Pons (tissue), 1 donor: ENCODE measurements around the gene TAF4.
"Not testable (repeated sequence)": the region's sequence is repeated elsewhere in the genome, so short reads cannot be mapped to it uniquely, and the experiment has no call there.

ENCODE experiments used
- DNase-seq: peaks from one replicate; pipeline ENCODE4 v3.0.0-alpha.2; 2016; ENCODE audit warnings: low spot score

The TAF4 gene

DNA sequence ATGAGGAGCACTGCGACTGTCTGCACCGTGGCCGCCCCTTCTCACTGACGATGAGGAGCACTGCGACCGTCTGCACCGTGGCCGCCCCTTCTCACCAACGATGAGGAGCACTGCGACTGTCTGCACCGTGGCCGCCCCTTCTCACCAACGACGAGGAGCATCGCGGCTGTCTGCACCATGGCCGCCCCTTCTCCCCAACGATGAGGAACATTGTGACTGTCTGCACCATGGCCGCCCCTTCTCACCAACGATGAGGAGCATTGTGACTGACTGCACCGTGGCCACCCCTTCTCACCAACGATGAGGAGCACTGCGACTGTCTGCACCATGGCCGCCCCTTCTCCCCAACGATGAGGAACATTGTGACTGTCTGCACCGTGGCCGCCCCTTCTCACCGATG is 117.6 kb downstream of the TAF4 start:
- not testable (repeated sequence) for DNase-seq

GRCh38 chr20:61945495-61945894 is 120.2 kb downstream of the TAF4 start:
- DNase-seq, result not testable (repeated sequence)

DNA sequence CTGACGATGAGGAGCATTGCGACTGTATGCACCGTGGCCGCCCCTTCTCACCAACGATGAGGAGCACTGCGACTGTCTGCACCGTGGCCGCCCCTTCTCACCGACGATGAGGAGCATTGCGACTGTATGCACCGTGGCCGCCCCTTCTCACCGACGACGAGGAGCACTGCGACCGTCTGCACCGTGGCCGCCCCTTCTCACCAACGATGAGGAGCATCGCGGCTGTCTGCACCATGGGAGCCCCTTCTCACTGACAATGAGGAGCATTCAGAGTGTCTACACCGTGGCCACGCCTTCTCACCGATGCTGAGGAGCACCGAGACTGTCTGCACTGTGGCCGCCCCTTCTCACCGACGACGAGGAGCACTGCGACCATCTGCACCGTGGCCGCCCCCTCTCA is 120.7 kb downstream of the TAF4 start:
- not testable (repeated sequence) for DNase-seq

DNA sequence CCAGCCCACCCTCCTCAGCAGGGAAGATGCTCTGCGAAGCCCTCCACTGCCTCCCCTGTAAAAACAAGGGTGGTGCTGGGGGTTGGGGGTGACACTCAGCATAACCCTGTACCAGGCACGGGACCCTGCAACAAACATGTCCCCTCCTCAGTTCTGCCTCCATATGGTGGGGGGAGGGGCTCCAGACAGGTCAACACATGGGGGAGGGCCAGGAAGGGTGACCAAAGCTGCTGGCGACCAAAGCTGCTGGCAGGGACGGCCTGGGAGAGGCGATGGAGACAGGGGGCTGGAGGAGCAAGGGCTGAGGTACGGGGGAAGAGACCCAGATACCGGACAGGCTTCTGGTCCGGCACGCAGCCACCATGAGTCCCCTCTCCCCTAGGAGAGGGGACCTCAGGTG is 123.2 kb downstream of the TAF4 start:
- DNase-seq, result no peak

DNA sequence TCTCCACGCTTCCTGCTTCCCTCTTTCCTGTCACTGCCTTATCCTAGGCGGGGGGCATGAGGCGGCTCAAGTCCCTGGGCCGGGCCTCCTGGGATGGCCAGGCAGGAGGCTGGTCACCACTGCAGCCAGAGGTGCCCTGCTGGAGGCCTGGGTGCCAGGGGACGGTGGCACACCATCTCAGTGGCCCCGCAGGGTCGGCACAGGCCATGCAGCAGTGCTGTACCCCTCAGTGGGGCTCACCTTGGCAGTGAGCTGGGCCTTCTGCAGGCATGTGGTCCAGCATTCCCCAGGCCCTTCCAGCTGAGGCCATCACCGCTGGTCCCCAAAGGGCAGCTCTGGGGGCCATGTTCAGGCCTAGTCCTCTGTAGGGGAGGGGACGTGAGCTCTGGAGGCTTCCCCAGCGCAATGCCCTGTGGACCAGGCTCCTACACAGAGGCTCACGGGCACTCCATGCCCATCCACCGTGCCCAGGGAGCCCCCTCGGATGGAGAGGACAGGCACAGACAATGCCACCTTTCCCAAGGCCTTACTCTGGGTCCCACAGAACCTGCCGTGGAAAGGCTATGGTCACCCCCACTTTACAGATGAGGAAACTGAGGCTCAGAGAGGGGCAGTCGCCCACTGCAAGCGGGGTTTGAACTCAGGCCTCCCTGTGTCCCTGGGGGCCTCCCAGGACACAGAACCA is 123.8 kb downstream of the TAF4 start:
- DNase-seq, result no peak

DNA sequence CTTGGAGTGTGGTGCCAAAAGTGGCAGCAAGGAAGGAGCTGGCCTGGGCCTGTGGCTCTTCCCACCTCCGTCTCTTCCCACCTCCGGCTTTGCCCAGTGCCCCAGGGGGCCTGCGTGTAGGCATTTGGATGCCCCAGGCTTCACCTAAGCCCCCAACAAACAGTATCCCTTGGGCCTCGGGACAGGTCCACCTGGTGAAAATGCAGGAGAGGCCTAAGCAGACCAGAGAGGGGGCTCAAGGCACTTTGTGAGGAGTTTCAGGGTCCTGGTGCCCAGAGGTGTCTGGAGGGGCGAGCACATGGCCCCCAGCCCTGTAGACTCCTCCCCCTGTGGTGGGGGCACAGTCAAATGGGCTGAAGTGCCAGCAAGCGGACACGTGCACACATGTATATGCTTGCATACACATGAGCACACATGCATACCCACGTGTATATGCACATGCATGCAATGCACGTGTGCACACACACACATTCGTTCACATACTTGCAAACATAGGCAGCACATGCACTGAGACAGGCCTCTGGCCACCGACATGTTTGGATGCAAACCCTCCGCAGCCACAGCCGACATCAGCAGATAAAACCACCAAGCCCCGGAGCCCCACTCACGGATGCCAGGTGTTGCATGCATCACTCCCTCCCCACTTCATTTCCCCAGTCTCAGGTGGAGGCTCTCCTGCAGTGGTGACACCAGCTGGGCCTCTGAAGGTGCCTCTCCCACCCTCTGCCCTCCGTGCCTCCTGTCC is 124.5 kb downstream of the TAF4 start:
- DNase-seq, result no peak

- DNase-seq, result no peak
Observed at GRCh38 chr20:61940491-61940890, 125.2 kb downstream of the TAF4 start.

DNA sequence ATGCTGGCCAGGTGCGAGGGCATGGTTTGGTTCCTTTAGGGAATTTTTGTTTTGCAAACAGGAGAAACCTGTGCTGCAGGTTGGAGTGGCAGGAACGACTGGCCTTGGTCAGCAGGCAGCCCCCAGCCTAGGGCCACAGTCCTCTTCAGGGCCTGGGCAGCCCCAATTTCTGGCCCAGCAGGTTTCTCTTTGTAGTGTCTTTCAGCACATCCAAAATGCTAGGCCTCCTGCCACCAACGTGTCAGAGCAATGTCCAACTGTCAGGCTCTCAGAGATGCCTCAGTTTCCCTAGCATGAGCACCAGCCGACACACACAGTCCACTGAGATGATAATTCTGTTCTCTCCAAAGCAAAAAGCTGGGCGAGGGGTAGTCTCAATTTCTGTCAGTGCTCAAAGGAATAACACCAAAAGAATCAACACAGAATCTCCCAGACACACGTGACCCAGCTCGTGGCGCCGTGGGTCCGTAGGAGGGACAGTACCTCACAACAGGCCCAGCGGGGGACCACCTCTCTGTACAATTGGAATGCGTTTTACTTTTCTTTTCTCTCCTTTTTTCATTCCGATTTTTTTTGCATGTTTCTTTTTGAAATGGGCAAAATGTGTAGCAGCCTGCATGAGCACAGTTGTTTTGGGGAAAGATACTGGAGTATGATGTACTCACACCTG is 125.9 kb downstream of the TAF4 start:
- DNase-seq, result no peak

DNA sequence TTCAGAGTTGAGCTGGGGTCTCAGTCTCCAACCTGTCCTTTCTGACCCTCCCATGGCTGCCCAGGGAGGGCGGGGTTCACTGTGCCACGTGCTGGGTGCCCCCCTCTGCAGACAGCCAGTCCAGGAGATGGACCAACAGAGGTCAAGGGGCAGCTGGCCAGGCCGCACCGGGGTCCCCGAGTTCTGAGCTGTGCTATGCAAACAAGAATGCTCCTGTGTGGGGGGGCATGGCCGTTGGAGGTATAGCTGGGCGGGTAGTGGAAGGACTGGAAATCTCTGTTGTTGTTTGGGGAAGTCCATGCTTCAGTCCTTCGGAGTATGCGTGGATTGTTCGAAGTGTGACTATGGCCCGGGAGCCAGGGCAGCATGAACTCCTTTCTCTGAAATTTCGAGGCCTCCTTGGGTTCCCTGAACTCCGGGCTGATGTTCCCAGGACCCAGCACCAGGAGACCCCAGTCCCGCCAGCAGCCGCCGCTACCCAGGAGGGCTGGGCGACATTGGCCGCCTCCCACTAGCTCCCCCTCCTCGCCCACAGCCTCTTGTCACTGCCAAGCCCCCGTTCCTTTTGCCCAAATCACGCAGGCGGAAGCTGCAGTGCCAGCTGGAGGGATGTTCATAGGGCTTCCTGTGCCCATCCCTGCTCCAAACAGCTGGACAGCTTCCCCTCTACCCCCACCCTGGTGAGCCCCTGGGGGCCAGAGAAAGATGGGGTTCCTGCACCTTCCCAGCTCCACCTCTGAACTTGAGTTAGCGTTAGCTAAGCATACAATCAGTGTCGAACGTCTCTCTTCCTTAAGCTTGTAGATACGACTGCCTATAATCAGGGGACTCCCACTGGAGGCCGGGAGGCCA is 126.6 kb downstream of the TAF4 start:
- DNase-seq, result no peak

DNA sequence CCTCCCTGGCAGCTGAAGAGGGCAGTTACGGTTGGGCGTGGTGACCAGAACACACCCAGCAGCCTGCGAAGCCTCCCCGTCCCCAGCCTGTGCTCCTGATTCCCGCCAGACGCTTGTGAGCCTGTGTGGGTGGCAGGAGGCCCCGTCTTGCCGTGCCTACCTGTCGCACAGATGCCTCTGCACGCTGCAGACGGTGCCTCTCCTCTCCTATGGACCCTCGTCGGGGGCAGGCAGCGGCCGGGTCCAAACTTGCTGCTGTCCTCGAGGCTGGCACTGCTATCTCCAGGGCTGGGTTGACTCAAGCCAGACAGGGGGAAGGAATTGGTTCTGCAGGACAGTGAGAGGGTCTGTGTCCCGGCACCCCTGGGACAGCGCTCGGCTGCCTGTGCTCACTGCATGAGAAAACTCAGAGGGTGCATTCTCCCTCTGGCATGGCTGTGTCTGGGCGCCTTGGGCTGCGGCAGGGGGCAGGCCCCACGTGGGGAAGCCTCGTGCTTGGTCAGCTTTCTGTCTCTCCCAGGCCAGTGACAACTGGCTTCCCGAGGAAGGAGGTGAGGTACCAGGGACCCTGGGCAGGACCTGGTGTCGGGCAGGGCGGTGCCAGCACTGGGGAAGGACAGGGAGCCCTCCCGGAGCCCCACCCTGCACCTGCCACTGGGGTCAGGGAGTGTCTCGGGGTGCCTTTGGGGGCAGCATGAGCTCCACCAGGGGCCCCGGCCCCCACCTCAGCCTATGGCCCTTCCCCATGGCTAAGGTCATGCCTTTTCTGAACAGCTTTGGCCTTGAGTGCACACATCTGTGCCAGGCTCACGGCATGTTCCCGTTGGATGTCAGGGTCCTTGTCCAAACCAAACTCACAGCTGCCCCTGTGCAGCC is 127.5 kb downstream of the TAF4 start:
- no peak for DNase-seq

DNA sequence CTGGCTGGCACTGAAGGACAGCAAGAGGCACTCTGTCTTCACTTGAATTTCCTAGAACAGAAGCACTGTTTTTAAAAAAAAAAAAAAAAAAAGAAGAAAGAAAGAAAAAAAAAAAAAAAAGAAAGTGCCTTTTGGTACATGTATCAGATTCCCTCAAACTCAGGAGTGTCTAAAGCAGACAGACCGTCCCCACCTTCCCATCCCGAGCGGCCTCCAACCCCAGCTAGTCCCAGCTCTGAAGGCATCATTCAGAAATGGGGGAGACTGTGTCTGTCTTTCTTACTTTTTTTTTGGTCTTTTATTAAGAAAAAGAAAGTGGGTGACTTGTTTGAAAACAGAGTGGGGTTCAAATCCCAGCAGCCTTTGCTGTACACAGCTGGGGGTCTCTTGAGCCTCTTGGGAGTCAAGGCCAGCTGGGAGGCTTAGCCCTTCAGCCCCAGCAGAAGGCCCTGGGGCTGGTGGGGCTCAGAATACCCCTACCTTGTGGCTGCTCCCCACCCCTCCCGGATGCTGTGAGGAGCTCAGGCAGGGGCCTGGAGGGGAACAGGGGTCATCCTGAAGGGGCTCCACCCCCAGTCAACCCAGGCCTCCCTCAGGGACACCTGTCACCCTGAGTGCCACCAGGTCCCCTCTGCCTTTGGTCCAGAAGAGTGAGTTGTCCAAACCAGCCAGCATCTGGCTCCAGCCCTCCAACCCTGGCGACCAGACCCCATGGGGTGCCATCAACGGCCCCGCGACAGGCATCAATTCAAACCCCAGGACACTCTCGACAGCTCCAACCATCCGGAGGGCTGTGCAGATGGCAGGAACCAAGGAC is 128.3 kb downstream of the TAF4 start:
- DNase-seq, result no peak

GRCh38 chr20:61936701-61937131 is 129.0 kb downstream of the TAF4 start:
- DNase-seq, result no peak

DNA sequence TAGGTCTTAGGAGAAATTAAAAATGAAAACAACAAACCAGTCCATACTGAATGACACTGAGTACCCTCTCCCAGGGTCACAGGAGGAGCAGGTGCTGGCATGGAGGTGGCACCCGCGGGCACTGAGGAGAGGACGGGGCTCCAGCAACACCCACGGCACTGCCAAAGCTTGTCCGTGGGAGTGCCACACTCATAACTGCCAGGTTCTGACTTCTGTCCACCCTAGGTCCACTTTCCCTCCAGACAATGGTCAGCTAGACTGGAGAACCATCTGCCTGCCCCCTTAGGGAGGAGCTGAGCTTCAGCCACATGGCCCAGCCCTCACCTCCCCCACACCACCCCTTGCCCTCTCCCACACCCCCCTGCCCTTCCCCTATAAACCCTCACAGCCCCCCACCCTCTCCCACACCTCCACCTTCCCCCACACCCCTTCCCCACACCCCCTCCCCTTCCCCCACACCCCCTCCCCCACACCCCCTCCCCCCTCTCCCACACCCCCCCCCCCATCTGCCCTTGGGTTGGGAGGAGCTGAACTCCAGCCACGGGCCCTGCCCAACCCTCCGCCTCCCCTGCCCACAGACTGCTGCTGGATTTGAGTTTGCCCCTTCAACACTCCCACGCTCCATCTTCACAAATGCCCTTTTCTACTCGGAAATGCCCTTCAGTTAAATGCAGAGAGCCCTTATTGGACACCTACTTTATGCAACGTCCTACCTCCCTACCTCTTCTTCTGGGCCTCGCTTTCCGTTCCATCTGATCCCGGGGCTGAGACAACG is 129.6 kb downstream of the TAF4 start:
- no peak for DNase-seq

- DNase-seq, result no peak
Observed at GRCh38 chr20:61934716-61935530, 130.8 kb downstream of the TAF4 start.

DNA sequence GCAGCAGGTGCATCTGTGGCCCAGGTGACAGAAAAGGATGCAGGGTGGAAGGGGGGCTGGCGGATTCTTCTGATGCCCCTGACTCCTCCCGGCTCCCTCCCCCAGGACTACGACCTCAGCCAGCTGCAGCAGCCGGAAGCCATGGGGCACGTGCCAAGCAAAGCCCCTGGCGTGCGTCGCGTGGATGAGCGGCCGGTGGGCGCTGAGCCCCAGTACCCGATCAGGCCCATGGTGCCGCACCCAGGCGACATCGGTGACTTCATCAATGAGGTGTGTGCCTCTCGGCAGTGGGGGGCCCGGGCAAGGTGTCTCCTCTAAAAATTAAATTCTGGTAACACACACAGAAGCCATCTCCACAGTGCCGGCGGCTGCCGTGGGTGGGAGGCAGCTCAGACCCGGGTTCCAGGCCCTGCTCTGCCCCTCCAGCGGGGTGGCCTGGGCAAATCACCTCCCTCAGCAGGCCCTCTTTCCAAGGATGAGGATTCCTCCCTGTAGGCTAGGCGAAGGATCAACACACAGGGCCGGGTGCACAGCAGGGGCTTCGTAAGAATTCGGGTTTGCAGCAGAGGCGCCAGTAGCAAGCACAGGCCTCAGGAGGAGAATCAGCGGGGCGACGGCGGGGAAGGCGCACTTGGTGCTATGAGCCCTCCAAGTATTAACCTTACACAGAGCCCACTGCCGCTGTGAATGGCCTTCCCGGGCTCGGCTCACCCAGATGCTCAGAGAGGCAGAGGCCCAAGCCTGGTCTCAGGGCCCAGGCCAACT is 131.5 kb downstream of the TAF4 start:
- DNase-seq, result no peak

DNA sequence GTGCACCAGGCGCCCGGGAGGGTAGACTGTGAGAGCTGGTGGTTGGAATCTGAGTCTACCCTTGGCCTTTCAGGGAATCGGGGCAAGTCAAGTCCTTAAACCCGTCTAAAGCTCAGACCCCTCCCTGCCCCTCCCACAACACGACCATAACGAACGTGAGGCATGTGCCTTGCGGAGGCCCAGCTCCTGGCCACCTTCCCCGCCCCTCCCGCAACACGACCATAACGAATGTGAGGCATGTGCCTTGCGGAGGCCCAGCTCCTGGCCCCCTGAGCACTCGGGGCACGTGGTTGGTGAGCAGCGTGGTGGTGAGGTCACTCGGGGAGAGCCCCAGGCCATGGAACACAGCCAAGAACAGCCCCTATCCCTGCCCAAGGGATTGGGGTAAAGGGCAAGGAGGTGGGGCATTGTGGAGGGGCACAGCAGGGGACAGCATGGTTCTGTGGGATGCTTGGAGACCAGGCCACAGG is 132.2 kb downstream of the TAF4 start:
- DNase-seq, result no peak

- DNase-seq, result no peak
Observed at GRCh38 chr20:61932711-61933480, 132.8 kb downstream of the TAF4 start.
